ENCODE results near the gene FAM9A.
"Not testable (repeated sequence)": the region's sequence is repeated elsewhere in the genome, so short reads cannot be mapped to it uniquely, and the experiment has no call there.

Gene FAM9A

GRCh38 chrX:8803326-8803725, 2.1 kb upstream of the FAM9A start:
- no peak for DNase-seq (ENCODE audit: low read depth, low spot score)

GRCh38 chrX:8800351-8800750, 832 bp downstream of the FAM9A start:
- DNase-seq (ENCODE audit: low read depth, low spot score): not testable (repeated sequence)

- DNase-seq (ENCODE audit: low read depth, low spot score): not testable (repeated sequence)
Observed at GRCh38 chrX:8799281-8799680, 1.9 kb downstream of the FAM9A start.

- DNase-seq (ENCODE audit: low read depth, low spot score): not testable (repeated sequence)
Observed at GRCh38 chrX:8798702-8799101, 2.5 kb downstream of the FAM9A start.

GRCh38 chrX:8787119-8787518, 14.1 kb downstream of the FAM9A start:
- DNase-seq (ENCODE audit: low read depth, low spot score): not testable (repeated sequence)

GRCh38 chrX:8784162-8784561, 17.0 kb downstream of the FAM9A start:
- no peak for DNase-seq (ENCODE audit: low read depth, low spot score)

GRCh38 chrX:8783714-8784098, 17.5 kb downstream of the FAM9A start:
- no peak for DNase-seq (ENCODE audit: low read depth, low spot score)

GRCh38 chrX:8783097-8783713, 18.0 kb downstream of the FAM9A start:
- DNase-seq (ENCODE audit: low read depth, low spot score): peak; percentile 69

GRCh38 chrX:8782595-8782994, 18.6 kb downstream of the FAM9A start:
- DNase-seq (ENCODE audit: low read depth, low spot score): no peak

- DNase-seq (ENCODE audit: low read depth, low spot score): not testable (repeated sequence)
Observed at GRCh38 chrX:8781921-8782320, 19.3 kb downstream of the FAM9A start.

- no peak for DNase-seq (ENCODE audit: low read depth, low spot score)
Observed at GRCh38 chrX:8773117-8773516, 28.1 kb downstream of the FAM9A start.

- no peak for DNase-seq (ENCODE audit: low read depth, low spot score)
Observed at GRCh38 chrX:8760021-8760420, 41.2 kb downstream of the FAM9A start.

- DNase-seq (ENCODE audit: low read depth, low spot score): not testable (repeated sequence)
Observed at GRCh38 chrX:8758706-8759105, 42.5 kb downstream of the FAM9A start.

GRCh38 chrX:8757609-8758389, 43.4 kb downstream of the FAM9A start:
- DNase-seq (ENCODE audit: low read depth, low spot score): not testable (repeated sequence)

GRCh38 chrX:8755813-8756212, 45.4 kb downstream of the FAM9A start:
- no peak for DNase-seq (ENCODE audit: low read depth, low spot score)

- peak; percentile 61 for DNase-seq (ENCODE audit: low read depth, low spot score)
Observed at GRCh38 chrX:8755116-8755515, 46.1 kb downstream of the FAM9A start.

- DNase-seq (ENCODE audit: low read depth, low spot score): no peak
Observed at GRCh38 chrX:8749697-8750096, 51.5 kb downstream of the FAM9A start.

- DNase-seq (ENCODE audit: low read depth, low spot score): peak; percentile 64
Observed at GRCh38 chrX:8748855-8749254, 52.3 kb downstream of the FAM9A start.

- peak; percentile 72 for DNase-seq (ENCODE audit: low read depth, low spot score)
Observed at GRCh38 chrX:8743126-8743732, 58.0 kb downstream of the FAM9A start.

GRCh38 chrX:8741981-8742380, 59.2 kb downstream of the FAM9A start:
- no peak for DNase-seq (ENCODE audit: low read depth, low spot score)

Measured in ELF-1 (cell line).